ENCODE measurements around the gene MCC.

- TF ChIP-seq CTCF (IDR thresholded peaks at IDR 0.05; ENCODE audit: low read depth, low read length, missing input control) (no peak), SP1 (IDR thresholded peaks at IDR 0.05) (no peak), RAD21 (IDR thresholded peaks at IDR 0.05) (no peak), REST (IDR thresholded peaks at IDR 0.05) (no peak), ZBTB33 (IDR thresholded peaks at IDR 0.05) (no peak), MAX (IDR thresholded peaks at IDR 0.05) (no peak), FOXA1 (IDR thresholded peaks at IDR 0.05) (no peak), TAF1 (conservative IDR thresholded peaks at IDR 0.05) (no peak), GABPA (IDR thresholded peaks at IDR 0.05 in 1 of 2, conservative IDR thresholded peaks at IDR 0.05 in 1 of 2) (no peak), EGR1 (IDR thresholded peaks at IDR 0.05; ENCODE audit: low read depth in 2 of 2) (no peak)
These were observed 387.3 kb downstream of the MCC start for GRCh38 chr5:113100981-113101380.

Data from liver (tissue), 3 donors.